ENCODE measurements around the gene NEB. TPM values are rescaled to one million over a fixed set of nuclear protein-coding genes. Genes with fewer than 3 reads are reported as not detected.

Gene NEB
- polyA plus RNA-seq, 1 experiment, result 0.14 TPM

DNA sequence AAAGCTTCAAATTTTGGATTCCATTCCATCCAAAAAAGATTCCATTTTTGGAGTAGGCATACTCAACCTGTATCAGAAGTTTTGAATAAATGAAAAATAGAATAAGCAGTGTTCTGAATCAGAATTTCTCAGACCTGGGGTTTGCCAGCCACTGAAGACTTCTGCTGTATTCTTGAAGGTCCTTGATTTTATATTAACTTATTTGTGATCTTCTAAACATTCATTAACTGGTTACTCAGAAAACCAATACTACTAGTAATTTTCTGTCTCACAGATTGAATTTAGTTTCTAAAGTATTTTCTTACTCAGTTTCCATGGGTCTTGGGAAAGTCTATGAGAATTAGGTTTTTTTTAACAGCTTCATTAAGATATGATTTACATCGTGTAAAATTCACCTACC, 263.7 kb downstream of the NEB start:
- TF ChIP-seq, protein P1, sequence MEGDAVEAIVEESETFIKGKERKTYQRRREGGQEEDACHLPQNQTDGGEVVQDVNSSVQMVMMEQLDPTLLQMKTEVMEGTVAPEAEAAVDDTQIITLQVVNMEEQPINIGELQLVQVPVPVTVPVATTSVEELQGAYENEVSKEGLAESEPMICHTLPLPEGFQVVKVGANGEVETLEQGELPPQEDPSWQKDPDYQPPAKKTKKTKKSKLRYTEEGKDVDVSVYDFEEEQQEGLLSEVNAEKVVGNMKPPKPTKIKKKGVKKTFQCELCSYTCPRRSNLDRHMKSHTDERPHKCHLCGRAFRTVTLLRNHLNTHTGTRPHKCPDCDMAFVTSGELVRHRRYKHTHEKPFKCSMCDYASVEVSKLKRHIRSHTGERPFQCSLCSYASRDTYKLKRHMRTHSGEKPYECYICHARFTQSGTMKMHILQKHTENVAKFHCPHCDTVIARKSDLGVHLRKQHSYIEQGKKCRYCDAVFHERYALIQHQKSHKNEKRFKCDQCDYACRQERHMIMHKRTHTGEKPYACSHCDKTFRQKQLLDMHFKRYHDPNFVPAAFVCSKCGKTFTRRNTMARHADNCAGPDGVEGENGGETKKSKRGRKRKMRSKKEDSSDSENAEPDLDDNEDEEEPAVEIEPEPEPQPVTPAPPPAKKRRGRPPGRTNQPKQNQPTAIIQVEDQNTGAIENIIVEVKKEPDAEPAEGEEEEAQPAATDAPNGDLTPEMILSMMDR (IDR thresholded peaks at IDR 0.05; ENCODE audit: low read depth, low read length), result no peak
- CTCF ChIA-PET, result interaction anchor here (0.6 to 3.0 kb wide), 2 partner anchors 33 to 60 kb away, joined by 5 to 17 read pairs; no protein-coding TSS in a partner anchor
- POLR2A ChIA-PET, result no interaction called here
- Histone ChIP-seq H3K9me3 (ENCODE audit: control insufficient read depth, insufficient read depth, low read length) (no peaks in the 10 kb centered on the region), H3K27ac (ENCODE audit: low read depth, low read length) (no peak overlapping the region), H3K4me3 (ENCODE audit: low read depth, low read length) (no peak overlapping the region), H3K27me3 (ENCODE audit: control insufficient read depth, insufficient read depth, low read length) (no peaks in the 10 kb centered on the region)
- no peak for DNase-seq (ENCODE audit: low read depth, low spot score)

DNA sequence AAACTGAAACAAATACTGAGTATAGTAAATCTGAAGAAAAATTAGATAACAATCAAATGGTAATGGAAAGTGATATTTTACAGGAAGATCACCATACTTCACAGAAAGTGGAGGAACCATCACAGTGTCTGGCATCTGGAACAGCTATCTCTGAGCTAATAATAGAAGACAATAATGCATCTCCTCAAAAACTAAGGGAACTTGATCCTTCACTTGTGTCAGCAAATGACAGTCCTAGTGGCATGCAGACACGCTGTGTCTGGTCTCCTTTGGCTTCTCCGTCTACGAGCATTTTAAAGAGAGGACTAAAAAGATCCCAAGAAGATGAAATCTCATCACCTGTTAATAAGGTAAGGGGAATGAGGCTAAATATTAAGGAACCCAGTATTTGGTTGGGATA, 268.5 kb downstream of the NEB start:
- H3K27me3 ChIP-seq (ENCODE audit: control insufficient read depth, insufficient read depth, low read length), result no peaks in the 10 kb centered on the region
- H3K4me3 ChIP-seq (ENCODE audit: low read depth, low read length), result no peak overlapping the region
- TF ChIP-seq, protein P1 (IDR thresholded peaks at IDR 0.05; ENCODE audit: low read depth, low read length), result no peak
- no peak overlapping the region for H3K27ac ChIP-seq (ENCODE audit: low read depth, low read length)
- POLR2A ChIA-PET, result no interaction called here
- DNase-seq (ENCODE audit: low read depth, low spot score), result no peak
- CTCF ChIA-PET, result no interaction called here
- H3K9me3 ChIP-seq (ENCODE audit: control insufficient read depth, insufficient read depth, low read length), result no peaks in the 10 kb centered on the region

DNA sequence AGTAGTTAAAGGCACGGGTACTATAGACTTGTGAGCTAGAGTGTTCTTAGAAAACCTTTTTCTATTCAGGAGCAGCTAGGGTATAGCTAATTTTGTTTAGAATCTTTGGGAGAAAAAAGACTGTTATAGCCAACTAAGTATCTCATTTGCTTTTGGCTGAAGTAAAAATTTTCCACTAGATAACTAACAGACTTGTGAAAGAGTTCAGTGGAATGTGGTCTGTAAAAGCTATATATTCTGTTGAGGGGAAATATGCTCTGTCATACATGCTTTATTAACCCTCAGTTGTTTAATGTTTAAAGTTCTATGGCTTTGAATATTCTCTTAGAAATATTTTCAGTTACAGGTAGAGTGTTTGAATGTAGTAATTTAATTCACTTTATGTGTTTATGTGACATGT, 274.9 kb downstream of the NEB start:
- TF ChIP-seq, protein P1 (IDR thresholded peaks at IDR 0.05; ENCODE audit: low read depth, low read length), result no peak
- no peaks in the 10 kb centered on the region for H3K27me3 ChIP-seq (ENCODE audit: control insufficient read depth, insufficient read depth, low read length)
- no peak for DNase-seq (ENCODE audit: low read depth, low spot score)
- CTCF ChIA-PET, result interaction anchor here (0.8 kb wide), 1 partner anchor 567 kb away, joined by 3 read pairs; no protein-coding TSS in a partner anchor
- POLR2A ChIA-PET, result no interaction called here
- H3K4me3 ChIP-seq (ENCODE audit: low read depth, low read length), result no peak overlapping the region
- H3K27ac ChIP-seq (ENCODE audit: low read depth, low read length), result no peak overlapping the region
- H3K9me3 ChIP-seq (ENCODE audit: control insufficient read depth, insufficient read depth, low read length), result no peaks in the 10 kb centered on the region

DNA sequence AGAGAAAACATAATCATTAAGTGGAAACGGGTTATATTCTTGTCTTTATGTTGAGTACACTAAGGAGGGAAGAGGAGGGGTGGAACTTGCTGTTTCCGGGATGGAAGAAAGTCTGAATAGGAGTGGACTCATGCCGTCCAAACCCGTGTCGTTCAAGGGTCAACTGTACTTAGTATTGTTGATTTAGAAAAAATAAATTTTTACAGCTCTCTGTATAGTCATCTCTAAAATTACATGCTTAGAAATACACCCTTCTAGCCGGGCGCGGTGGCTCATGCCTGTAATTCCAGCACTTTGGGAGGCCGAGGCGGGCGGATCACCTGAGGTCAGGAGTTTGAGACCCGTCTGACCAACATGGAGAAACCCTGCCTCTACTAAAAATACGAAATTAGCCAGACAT, 295.1 kb downstream of the NEB start:
- ChIA-PET CTCF (interaction anchor here (0.6 to 3.8 kb wide), 10 partner anchors 8 to 197 kb away, joined by 3 to 25 read pairs (median 4); partner anchors contain the start of gene RBM43), POLR2A (interaction anchor here (0.7 kb wide), 1 partner anchor 21 kb away, joined by 5 read pairs; no protein-coding TSS in a partner anchor)
- Histone ChIP-seq H3K27ac (ENCODE audit: low read depth, low read length) (no peak overlapping the region), H3K4me3 (ENCODE audit: low read depth, low read length) (no peak overlapping the region), H3K27me3 (ENCODE audit: control insufficient read depth, insufficient read depth, low read length) (no peaks in the 10 kb centered on the region), H3K9me3 (ENCODE audit: control insufficient read depth, insufficient read depth, low read length) (no peaks in the 10 kb centered on the region)
- no peak for DNase-seq (ENCODE audit: low read depth, low spot score)
- TF ChIP-seq, protein P1 (IDR thresholded peaks at IDR 0.05; ENCODE audit: low read depth, low read length), result no peak

DNA sequence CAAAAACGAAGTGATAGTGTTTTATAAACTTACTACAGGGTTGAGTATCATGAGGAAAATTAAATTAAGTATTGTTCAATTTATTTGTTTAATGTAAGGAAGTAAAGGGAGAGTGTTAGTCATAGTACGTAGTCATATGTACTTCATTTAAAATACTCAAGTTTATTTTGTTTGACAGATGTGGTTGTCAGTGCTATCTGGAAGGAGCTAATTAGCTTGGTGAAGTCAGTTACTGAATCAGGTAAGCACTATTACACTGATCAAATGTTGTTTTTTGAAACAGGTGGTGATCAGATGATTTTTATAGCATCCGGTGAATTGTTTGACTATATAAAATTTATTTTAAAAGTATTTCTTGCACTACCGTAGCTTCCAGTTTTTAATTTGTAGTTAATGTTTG, 295.8 kb downstream of the NEB start:
- ChIA-PET POLR2A (no interaction called here), CTCF (interaction anchor here (0.6 to 3.8 kb wide), 12 partner anchors 9 to 196 kb away, joined by 3 to 27 read pairs (median 4); partner anchors contain the start of gene RBM43)
- no peak for DNase-seq (ENCODE audit: low read depth, low spot score)
- no peak overlapping the region for H3K27ac ChIP-seq (ENCODE audit: low read depth, low read length)
- H3K9me3 ChIP-seq (ENCODE audit: control insufficient read depth, insufficient read depth, low read length), result no peaks in the 10 kb centered on the region
- no peak overlapping the region for H3K4me3 ChIP-seq (ENCODE audit: low read depth, low read length)
- no peaks in the 10 kb centered on the region for H3K27me3 ChIP-seq (ENCODE audit: control insufficient read depth, insufficient read depth, low read length)
- TF ChIP-seq, protein P1 (IDR thresholded peaks at IDR 0.05; ENCODE audit: low read depth, low read length), result no peak

All from AG04450 (cell line).